ENCODE data around the gene HAO2. TPM values are rescaled to one million over a fixed set of nuclear protein-coding genes. Genes with fewer than 3 reads are reported as not detected.

The HAO2 gene
- total RNA-seq, 1 experiment from 2014 or later: not detected

DNA sequence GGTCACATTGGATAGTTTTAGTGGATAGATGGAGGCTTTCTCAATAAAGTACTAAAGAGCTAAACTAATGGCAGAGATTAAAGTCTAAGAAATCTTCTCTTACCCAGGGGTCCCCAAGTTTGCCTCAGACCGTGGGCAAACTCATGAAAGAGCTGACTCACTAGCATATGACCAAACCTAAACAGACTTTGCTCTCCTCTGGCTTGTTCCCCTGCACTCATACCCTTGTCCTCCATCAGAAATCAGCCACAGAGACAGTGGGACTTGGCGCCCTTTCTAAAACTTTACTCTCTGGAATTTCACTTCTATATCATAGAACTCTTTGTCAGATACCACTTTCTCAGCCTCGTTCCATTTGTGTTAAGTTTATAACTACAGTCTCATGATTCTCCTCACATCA, 29.4 kb downstream of the HAO2 start:
- ChIA-PET POLR2A (no interaction called here), CTCF (no interaction called here)
- DNase-seq (ENCODE audit: low read depth, low spot score) (no peak), ATAC-seq (no peak)
- intact Hi-C loops (cut with micrococcal nuclease; ENCODE audit: unreplicated experiment) (no loop called here), in situ Hi-C loops (cut with HindIII; ENCODE audit: low pct_unique_long_range_greater_than_20kb, low sequenced_read_pairs) (no loop called here)
- TF ChIP-seq, protein P1, sequence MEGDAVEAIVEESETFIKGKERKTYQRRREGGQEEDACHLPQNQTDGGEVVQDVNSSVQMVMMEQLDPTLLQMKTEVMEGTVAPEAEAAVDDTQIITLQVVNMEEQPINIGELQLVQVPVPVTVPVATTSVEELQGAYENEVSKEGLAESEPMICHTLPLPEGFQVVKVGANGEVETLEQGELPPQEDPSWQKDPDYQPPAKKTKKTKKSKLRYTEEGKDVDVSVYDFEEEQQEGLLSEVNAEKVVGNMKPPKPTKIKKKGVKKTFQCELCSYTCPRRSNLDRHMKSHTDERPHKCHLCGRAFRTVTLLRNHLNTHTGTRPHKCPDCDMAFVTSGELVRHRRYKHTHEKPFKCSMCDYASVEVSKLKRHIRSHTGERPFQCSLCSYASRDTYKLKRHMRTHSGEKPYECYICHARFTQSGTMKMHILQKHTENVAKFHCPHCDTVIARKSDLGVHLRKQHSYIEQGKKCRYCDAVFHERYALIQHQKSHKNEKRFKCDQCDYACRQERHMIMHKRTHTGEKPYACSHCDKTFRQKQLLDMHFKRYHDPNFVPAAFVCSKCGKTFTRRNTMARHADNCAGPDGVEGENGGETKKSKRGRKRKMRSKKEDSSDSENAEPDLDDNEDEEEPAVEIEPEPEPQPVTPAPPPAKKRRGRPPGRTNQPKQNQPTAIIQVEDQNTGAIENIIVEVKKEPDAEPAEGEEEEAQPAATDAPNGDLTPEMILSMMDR (IDR thresholded peaks at IDR 0.05): no peak
- TF ChIP-seq, protein P2, sequence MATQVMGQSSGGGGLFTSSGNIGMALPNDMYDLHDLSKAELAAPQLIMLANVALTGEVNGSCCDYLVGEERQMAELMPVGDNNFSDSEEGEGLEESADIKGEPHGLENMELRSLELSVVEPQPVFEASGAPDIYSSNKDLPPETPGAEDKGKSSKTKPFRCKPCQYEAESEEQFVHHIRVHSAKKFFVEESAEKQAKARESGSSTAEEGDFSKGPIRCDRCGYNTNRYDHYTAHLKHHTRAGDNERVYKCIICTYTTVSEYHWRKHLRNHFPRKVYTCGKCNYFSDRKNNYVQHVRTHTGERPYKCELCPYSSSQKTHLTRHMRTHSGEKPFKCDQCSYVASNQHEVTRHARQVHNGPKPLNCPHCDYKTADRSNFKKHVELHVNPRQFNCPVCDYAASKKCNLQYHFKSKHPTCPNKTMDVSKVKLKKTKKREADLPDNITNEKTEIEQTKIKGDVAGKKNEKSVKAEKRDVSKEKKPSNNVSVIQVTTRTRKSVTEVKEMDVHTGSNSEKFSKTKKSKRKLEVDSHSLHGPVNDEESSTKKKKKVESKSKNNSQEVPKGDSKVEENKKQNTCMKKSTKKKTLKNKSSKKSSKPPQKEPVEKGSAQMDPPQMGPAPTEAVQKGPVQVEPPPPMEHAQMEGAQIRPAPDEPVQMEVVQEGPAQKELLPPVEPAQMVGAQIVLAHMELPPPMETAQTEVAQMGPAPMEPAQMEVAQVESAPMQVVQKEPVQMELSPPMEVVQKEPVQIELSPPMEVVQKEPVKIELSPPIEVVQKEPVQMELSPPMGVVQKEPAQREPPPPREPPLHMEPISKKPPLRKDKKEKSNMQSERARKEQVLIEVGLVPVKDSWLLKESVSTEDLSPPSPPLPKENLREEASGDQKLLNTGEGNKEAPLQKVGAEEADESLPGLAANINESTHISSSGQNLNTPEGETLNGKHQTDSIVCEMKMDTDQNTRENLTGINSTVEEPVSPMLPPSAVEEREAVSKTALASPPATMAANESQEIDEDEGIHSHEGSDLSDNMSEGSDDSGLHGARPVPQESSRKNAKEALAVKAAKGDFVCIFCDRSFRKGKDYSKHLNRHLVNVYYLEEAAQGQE (IDR thresholded peaks at IDR 0.05; ENCODE audit: insufficient read depth in 1 of 2, low read depth in 2 of 2, low read length in 1 of 2): no peak
- TF ChIP-seq SIN3A (IDR thresholded peaks at IDR 0.05; ENCODE audit: borderline replicate concordance, insufficient read depth, low read depth, low read length) (no peak), TCF7L2 (IDR thresholded peaks at IDR 0.05; ENCODE audit: low read depth, low read length) (no peak), POLR2AphosphoS5 (IDR thresholded peaks at IDR 0.05; ENCODE audit: low read depth, low read length) (no peak)
- Histone ChIP-seq H3K9me3 (ENCODE audit: control insufficient read depth, insufficient read depth, low read depth, low read length) (no peaks in the 10 kb centered on the region), H3K27me3 (ENCODE audit: control insufficient read depth, insufficient read depth, low read length) (no peaks in the 10 kb centered on the region), H3K4me1 (ENCODE audit: control insufficient read depth, insufficient read depth, low read length) (no peaks in the 10 kb centered on the region), H3K27ac (ENCODE audit: low read length) (no peak overlapping the region), H3K36me3 (ENCODE audit: control insufficient read depth, insufficient read depth, low read length) (no peaks in the 10 kb centered on the region), H3K4me3 (ENCODE audit: low read depth in 2 of 2, low read length in 2 of 2) (no peak overlapping the region)
- no TSS peak for BruUV-seq (replicated peaks)

DNA sequence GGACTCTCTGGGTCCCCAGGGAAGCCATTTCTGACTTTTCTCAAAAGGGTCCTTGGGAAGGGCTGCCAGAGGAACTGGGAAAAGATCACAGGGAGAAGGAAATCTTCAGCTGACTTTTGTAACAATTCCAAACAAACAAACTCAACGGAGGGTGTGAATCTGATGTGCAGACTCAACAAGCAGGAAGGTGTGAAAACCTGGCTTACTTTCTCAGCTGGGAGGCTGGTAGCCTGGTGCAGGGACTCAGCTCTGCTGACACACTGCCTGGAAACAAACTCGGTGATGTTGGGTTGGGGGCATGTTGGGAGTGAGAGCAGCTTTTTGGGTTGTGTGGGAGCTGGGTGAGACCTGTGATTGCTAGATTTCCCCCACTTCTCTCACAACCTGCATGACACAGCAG, 36.2 kb downstream of the HAO2 start:
- in situ Hi-C loops (cut with HindIII; ENCODE audit: low pct_unique_long_range_greater_than_20kb, low sequenced_read_pairs): no loop called here
- no peak overlapping the region for H3K4me3 ChIP-seq (ENCODE audit: low read depth in 2 of 2, low read length in 2 of 2)

More for the DNA sequence above, 36.2 kb downstream of the HAO2 start:
- intact Hi-C loops (cut with micrococcal nuclease; ENCODE audit: unreplicated experiment): no loop called here
- Histone ChIP-seq H3K27ac (ENCODE audit: low read length) (no peak overlapping the region), H3K36me3 (ENCODE audit: control insufficient read depth, insufficient read depth, low read length) (no peaks in the 10 kb centered on the region), H3K9me3 (ENCODE audit: control insufficient read depth, insufficient read depth, low read depth, low read length) (no peaks in the 10 kb centered on the region), H3K27me3 (ENCODE audit: control insufficient read depth, insufficient read depth, low read length) (no peaks in the 10 kb centered on the region), H3K4me1 (ENCODE audit: control insufficient read depth, insufficient read depth, low read length) (no peaks in the 10 kb centered on the region)
- no peak for ATAC-seq
- DNase-seq (ENCODE audit: low read depth, low spot score): no peak
- ChIA-PET CTCF (no interaction called here), POLR2A (no interaction called here)
- BruUV-seq (replicated peaks): no TSS peak
- TF ChIP-seq POLR2AphosphoS5 (IDR thresholded peaks at IDR 0.05; ENCODE audit: low read depth, low read length) (no peak), TCF7L2 (IDR thresholded peaks at IDR 0.05; ENCODE audit: low read depth, low read length) (no peak)
- TF ChIP-seq, protein P1 (IDR thresholded peaks at IDR 0.05): no peak
